Stimulated activated CD4-positive, alpha-beta T cell treated with anti-CD3 and anti-CD28 coated beads, Interleukin-4, amount 100 ng/mL, for 48 hours (primary cell): ENCODE measurements around the gene FAH.
"Not testable (repeated sequence)": the region's sequence is repeated elsewhere in the genome, so short reads cannot be mapped to it uniquely, and the experiment has no call there.

Source experiments
- DNase-seq, 2 donors: peaks; one replicate each; pipeline ENCODE4 v3.0.0-alpha.2; 2020; ENCODE audit warnings: low read depth in 2 of 2

Gene FAH

GRCh38 chr15:80151576-80151975 lies 1.2 kb upstream of the FAH start:
- no peak for DNase-seq

DNA sequence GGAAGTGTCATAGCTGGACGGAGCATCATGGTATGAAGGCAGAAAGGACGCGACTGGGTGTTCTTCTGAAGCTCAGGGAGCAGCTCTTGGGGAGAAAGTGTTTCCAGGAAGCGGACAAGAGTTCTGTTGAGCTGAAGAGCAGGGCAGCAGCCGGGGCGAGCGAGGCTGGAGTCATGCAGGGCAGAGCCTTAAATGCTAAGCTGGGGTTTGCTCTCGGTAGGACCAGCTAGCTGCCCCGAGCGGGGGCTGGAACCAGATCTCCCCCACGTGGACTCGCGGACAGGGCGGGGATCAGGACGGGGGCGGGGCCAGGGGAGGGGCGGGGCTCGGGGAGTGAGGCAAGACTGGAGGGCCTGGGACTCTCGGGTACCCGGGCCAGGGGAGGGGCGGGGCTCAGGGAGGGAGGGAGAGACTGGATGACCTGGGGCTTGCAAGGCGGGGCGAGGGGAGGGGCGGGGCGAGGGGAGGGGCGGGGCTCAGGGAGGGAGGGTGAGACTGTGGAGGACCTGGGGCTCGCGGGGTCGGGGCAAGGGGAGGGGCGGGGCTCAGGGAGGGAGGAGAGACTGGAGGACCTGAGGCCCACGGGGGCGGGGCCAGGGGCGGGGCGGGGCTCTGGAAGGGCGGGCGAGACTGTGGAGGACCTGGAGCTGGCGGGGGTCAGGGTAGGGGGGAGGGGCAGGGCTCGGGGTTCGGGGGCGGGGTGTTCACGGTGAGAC lies 461 bp upstream of the FAH start:
- peak; percentile 94 for DNase-seq

DNA sequence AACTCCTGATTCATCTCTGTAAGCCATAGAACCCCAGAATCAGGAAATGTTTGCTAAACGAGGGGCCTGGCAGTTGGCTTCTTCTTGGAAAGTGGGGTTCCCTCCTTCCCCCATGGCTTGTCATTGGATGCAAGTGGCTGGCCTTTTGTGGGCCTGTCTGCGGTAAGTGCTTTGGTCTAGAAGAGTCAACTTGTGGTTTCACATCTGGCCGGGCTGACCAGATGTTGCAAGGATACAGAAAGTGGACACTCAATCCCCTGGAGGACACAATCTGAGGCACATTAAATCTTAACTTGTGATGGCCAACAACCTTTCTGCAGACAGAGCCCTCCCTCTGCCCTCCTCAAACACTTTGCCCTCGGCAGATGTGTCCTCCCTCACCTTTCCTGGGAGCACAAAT lies 1.1 kb downstream of the FAH start:
- no peak for DNase-seq

DNA sequence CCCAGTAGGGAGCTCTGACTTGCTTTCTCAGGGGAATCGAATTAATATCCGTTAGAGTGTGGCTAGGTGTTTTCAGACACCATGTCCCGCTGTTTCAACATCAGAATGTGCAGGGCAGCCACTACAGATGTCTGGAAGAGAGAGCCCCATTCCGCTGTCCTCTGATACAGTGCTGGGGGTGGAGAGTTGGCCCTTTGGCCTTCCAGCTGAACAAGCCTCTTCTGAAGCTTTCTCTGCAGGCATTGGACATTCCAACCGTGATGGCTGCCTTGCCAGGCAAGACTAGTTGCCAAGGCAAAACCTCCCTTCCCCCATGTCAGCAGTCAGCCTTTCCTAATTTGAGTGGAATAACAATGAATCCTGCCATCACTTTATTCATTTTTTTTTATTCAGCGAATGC lies 1.5 kb downstream of the FAH start:
- no peak for DNase-seq

DNA sequence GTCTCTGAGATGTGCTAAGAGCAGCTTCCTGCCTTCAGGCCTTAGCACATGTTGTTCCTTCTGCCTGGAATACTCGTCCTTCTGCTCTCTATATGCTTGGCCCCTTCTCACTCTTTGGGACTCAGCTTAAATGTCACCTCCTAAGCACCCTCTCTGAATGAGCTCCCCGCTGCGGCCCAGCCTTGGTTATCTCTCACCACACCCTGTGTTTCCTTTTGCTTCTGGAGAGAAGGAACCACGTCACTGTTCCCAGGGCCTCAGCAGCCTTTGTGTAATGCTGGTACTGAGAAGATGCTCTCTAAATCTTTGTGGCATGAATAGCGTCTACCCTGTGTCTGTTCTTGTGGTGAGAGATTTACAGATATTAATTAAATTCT lies 2.2 kb downstream of the FAH start:
- no peak for DNase-seq

- DNase-seq = not testable (repeated sequence)
Observed at GRCh38 chr15:80155378-80156175, 2.8 kb downstream of the FAH start.

- DNase-seq = no peak
Observed at GRCh38 chr15:80156176-80156720, 3.4 kb downstream of the FAH start.

DNA sequence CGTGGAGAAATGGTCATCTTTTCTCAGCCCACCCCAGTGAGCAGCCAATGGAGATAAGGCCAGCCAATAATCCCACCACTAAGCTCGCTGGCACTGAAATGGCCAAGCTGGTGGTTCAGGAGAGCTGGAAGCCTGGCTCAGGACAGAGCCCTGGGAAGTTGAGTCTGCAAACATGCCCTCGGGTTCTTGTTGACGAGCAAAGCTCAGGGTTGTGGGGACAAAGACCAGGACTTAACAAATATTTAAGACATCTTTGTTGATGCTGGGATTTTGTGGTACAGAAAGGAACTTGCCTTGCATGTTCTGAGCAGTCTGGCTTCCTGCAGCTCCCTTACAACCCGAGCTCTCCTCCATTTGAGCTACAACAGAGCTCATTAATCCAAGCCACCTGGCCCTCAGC lies 4.4 kb downstream of the FAH start:
- DNase-seq = no peak

DNA sequence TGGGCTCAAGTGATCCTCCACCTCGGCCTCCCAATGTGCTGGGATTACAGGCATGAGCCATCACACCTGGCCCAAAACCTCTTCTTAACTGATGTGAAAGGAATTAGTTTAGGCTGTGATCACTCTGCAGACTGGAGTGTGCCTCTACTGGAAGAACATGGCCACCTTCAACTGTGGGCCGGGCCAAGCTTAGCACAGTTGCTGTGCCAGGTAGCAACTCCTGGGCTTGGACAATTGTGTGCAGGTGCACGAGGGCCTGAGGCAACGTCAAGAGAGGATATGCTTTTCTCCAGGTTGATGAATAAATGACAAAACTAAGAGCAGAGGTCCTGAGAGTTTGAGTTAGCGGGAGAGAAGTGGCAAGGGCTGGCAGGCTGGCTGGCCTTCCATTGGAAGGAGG lies 6.5 kb downstream of the FAH start:
- DNase-seq = no peak

- DNase-seq = no peak
Observed at GRCh38 chr15:80159811-80160569, 7.2 kb downstream of the FAH start.

GRCh38 chr15:80160570-80161156 lies 7.9 kb downstream of the FAH start:
- DNase-seq = peak; percentile 23 to 24

DNA sequence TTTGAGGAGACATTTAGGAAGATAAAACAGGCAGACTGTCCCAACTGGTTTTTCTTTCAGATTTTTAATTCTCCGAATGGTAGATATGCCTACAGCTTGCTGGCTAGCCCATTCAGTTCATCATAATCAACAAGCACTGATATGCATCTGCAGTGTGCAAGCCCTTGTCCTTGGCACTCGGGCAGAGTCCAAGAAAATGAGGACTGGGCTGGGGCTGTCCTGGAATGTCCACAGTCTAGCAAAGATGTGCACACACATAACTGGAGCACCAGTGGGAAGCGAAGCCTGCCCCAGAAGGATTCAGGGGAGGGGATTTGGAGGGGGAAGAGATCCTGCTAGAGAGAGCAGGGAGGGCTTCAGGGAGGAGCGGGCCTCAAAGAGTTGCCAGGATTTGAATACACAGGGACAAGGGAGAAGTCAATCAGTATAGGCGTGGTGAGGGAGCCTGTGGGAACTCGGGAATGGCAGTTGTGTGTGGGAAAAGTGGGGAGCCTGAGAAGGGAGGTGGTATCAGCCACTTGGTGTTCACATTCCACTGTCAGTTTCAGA lies 8.7 kb downstream of the FAH start:
- no peak for DNase-seq

DNA sequence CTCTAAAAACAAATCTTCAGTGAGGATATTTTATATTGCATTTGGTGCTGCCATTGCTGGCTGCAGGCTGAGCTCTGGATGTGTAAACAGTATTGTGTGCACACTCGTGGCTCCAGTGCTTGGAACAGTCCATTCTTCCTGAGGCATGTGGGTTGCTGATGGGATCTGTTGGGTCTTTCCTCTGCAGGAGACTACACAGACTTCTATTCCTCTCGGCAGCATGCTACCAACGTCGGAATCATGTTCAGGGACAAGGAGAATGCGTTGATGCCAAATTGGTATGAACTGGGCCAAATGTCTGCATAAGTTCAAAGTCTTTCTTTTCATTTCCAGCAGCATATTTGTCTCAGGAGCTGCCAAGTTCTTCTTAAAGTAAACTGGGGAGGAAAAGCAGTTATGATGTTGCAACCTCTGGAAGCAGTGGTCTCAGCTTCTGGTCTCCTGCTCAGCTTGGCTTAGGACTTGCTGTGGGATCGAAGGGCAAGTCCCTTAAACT lies 9.3 kb downstream of the FAH start:
- no peak for DNase-seq

DNA sequence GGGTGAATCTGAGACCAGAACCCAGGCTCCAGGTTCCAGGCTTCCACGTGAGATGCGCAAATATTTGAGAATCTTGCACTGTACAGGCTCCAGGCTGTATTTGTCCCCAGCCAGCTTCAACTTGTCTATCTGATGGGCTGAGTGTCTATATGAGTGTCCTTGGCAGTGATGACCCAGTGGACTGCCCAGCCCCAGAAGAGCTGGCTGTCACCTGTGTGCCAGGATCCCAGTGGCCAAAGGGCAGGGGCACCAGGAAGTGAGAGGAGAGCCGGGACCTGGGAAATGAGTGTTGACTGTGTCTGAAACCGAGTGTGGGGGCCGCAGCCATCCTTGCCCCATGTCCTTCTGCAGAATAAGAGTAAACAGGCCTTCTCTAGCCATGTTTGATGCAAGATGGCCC lies 10.4 kb downstream of the FAH start:
- DNase-seq = no peak

DNA sequence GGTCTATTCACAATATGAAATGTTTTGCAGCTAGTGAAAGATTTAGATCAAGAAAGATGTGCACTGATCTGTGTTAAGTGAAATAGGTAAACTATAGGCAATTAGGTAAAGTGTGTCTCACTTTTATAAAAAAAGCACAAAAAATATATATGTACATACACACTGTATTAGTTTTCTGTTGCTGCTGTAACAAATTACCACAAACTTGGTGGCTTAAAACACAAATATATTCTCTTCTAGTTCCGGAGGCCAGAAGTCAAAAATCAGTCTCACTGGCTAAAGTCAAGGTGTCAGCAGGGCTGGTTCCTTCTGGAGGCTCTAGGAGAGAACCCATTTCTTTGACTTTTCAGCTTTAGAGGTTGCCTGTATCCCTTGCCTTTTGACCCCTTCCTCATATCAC lies 11.1 kb downstream of the FAH start:
- no peak for DNase-seq

DNA sequence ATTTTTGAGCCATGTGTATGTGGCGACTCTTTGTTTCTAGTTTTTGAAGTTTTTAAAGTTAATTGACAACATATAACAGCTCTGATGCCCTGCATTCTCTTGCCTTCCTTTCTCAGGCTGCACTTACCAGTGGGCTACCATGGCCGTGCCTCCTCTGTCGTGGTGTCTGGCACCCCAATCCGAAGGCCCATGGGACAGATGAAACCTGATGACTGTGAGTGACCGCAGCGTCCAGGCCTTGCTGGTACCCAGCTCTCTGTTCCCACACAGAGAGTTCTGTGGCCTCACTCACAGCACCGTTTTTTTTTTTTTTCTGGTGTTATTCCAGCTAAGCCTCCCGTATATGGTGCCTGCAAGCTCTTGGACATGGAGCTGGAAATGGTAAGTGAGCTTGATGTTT lies 15.1 kb downstream of the FAH start:
- DNase-seq = no peak

DNA sequence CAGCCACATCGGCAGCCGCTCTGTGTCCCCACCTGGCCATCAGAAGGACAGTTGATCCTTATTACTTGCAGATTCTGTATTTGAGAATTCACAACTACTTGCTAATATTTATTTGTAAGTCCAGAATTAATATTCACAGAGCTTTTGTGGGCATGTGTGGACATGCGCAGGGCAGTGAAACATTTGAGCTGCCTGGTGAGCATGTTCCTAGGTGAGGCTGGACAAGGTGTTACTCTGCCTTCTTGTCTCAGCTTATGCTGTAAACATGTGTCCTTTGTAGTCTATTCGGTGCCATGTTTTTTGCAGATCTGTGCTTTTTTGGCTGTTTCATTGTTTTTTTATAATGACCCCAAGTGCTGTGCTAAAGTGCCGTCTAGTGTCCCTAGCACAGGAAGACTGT lies 15.6 kb downstream of the FAH start:
- DNase-seq = no peak

DNA sequence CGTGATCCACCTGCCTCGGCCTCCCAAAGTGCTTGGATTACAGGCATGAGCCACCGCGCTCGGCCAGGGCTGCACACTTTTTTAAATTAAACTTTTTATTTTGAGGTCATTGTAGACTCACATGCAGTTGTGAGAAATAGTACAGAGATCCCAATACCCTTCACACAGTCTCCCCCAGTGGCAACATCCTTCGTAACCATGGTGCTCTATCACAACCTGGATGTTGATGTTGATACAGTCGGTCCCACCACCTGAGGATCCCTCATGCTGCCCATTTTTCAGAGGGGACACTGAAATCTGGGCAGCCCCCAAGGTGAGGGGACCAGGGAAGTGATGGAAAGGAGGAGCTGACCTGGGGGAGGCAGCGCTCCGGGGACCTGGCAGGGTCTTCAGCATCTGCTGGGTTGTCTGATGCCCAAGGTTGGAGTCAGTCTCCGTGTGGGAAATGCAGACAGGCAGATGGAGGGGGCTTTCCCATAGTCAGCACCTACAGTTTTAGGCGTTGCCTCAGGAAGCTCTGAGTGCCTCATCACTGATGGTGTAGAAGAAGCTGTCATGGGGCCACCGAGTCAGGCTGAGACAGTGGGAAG lies 17.1 kb downstream of the FAH start:
- no peak for DNase-seq

DNA sequence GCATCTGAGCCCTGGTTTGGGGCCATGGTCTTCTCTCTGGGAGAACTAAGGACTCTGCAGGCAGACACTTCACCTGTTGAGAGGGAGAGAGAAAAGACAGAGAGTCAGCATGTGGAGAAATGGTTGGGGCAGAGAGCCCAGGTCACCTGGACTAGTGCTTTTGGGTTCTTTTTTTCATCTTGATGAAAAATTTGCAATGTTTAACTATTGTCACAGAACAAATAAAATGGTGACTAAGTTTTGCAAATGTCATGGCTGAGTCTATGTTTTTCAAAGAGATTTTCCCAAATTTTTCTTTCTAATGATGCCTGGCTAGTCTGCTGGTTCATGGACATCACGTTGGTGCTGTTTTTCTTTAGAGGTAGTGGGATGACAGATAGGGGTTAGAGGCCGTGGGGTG lies 17.8 kb downstream of the FAH start:
- no peak for DNase-seq

DNA sequence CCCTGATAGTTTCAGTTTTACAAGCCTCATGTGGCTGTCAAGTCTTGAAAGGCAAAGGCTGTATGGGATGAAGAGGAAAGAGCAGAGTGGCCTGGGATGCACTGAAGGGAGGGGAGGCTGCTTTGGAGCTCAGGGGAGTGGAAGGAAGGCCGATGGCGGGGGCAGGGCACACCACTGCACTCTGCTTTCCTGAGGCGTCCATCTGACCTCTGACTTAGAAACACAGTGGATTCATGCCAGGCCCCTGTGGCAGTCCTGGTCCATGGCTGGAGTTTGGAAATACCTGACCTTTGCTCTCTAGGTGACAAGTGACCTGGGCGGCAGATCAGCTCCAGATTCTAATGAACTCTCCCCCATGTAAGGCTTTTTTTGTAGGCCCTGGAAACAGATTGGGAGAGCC lies 19.0 kb downstream of the FAH start:
- DNase-seq = no peak

GRCh38 chr15:80172401-80172800 lies 19.6 kb downstream of the FAH start:
- DNase-seq = no peak
